GM11168 (cell line): Measurements from ENCODE around the gene STPG3.
"Not testable (repeated sequence)": the region's sequence is repeated elsewhere in the genome, so short reads cannot be mapped to it uniquely, and the experiment has no call there.

Experiments
- in situ Hi-C: fragments of 300-500 bp; cut with MboI; formaldehyde crosslinking; loops from one replicate; pipeline ENCODE4 v1.12.0; 2022; ENCODE audit warnings: low sequenced_read_pairs; ENCODE audit not compliant: unreplicated experiment

Gene STPG3

DNA sequence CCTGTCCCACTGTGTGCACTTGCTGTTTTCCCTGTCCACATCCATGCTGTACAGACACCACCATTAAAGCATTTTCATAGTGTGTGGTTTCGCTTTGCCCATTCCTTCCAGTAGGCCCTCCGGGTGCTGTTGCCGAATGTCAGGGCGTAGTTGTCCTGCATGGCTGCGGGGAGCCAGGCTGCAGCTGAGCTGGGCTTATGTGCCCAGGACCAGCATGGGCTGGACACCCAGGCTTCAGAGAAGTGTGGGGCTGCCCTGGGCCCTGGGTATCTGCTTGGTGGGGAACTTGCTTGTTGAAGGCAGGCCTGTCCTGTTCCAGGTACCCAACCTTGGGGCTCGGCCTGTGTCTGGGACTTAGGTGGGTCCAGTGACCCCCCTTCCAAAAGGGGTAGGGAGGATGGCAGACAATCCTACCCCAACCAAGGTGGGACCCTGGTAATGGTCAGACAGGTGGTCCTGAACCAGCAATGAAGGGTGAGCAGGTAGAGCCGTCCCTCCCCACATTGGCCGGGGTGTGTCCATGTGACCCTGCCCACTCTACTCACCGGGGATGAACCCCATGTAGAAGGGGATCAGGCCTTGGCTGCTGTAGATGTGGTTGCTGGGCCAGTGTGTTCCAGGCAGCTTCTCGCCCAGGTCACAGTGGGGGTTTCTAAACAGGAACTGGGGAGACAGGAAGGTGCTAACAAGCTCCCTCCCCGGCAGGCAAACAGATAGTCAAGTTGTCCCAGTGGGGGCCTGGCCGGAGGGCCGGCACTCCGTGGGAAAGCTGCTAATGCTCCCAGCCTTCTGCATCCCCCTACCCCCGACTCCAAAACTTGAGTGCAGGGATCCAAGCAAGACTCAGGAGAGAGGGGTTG lies 7.2 kb upstream of the STPG3 start:
- in situ Hi-C loops, result no loop called here

DNA sequence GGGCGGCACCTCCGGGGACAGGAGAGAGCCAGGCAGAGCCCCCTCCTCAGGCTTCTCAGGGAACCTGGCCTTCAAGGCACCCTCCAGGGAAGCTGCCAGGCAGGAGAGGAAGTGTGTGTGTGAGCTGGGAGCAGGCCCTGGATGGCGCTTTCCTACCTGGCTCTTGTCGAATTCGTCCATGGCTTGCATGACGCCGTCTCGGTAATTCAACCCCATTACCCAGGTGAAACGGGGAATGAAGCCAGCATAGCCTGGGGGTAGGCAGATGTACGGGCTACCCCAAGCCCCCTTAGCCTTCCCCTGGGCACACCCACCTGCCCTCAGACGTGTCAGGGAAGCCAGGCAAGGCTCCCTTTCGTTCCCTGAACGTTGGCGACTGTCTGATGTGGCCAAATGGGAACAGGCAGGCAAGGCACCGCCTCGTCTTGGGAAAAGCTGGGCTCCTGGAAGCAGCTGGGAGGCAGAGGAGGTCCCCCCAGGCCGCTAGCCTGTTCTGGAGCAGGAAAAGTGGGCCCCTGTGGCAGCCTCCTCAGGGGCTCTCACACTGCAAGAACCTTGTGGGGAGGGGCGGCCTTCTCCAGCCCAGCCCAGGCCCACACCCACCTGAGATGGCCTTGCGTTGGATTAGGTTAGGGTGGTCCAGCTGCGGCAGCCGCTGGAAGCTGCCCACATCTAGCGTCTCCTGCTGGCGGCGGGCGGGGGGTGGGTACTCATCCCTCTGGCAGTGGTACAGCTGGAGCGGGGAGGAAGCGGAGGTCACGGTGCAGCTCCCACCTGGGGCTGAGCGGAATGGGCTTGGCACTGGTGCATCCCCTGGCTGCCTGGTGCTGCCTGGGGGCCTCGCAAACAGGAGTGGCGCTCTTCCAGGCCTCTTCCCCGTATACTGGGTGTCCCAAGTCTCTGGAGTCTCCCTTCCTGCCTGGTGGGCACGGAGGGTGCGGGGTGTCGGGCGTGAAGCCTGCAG lies 6.3 kb upstream of the STPG3 start:
- in situ Hi-C loops, result no loop called here

DNA sequence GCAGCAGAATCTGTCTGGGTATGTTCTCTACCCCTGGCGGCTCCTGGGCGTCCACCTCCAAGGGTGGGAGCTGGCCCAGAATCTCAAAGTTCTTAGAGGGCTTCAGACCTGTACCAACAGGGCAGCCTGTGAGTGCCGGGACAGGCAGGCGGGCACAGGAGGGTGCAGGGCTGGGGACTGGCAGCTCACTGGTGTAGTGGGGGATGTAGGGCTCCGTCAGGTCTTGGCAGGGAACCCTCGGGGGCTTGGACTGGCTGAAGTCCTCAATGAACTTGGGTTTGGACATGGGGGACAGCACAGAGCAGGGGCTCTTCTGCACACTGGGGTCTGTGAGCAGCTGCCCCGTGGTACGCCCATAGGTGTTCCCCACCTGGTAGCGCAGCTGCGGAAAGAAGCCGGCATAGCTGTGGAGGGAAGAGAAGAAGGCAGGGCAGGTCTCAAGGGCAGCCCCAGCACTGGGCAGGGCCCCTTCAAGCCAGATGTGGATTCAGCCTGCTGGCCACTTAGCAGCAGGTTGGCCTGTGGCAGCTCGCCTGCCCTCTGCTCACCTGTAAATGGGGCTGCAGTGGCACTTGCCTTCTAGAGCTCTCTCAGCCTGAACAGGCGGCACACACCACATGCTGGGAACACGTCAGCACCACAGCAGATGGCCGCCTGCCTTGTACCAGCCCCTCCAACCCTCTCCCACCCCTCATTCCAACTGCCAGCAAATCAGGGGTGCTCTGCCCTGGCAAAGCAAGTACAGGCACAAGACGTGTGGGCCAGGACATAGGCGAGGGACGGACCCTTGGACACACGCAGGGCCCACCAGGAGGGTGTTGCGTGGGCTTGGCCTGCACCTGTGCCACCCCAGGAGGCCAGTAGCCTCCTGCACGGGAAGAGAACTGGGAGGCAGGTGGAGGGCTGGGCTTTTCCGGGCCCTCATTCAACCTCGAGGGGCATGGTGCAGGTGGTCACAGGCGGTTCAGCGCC lies 5.3 kb upstream of the STPG3 start:
- in situ Hi-C loops, result no loop called here

DNA sequence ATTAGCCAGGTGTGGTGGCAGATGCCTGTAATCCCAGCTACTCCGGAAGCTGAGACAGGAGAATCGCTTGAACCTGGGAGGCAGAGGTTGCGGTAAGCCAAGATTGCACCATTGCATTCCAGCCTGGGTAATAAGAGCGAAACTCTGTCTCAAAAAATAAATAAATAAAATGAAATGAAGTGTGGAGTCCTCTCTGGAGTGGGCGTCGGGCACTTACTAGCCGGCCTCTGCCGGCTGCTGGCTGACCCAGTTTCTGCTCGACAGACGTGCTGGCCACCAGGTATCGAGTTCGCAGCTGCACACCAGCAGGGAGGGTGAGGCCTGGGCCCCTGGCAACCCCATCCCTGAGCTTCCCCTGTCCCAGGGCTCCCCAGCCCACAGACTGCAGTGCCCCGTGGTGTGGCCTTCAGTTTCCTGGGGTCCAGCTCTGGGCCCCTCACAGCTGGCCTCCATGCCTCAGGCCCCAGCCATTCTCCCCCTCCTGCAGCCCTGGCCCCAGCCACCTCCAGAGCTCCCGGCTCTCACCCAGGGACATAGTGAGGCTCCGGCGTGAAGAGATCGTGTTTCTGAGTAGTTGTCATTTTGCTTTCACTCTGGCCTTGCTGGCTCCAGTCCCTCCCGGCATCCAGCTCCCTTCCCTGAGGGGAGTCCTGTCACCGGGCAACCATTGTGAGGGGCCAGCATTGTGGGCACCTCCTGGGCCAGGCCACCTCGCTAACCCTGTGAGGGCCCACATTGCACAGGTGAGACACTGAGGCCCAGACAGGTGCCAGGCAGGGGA lies 3.8 kb upstream of the STPG3 start:
- in situ Hi-C loops, result no loop called here

DNA sequence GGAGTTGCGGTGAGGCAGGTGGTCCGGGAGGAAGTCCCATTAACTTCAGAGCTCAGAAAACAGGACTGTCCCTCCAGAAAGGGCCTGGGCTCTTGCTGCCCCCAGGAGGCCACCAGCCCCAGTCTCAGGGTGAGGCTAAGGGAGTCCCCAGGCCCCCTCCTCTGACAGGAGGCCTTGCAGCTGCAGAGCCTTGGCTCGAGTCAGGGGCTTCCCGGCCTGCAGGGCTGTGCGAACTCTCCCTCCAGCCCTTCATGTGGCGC lies 3.2 kb upstream of the STPG3 start:
- in situ Hi-C loops, result no loop called here

DNA sequence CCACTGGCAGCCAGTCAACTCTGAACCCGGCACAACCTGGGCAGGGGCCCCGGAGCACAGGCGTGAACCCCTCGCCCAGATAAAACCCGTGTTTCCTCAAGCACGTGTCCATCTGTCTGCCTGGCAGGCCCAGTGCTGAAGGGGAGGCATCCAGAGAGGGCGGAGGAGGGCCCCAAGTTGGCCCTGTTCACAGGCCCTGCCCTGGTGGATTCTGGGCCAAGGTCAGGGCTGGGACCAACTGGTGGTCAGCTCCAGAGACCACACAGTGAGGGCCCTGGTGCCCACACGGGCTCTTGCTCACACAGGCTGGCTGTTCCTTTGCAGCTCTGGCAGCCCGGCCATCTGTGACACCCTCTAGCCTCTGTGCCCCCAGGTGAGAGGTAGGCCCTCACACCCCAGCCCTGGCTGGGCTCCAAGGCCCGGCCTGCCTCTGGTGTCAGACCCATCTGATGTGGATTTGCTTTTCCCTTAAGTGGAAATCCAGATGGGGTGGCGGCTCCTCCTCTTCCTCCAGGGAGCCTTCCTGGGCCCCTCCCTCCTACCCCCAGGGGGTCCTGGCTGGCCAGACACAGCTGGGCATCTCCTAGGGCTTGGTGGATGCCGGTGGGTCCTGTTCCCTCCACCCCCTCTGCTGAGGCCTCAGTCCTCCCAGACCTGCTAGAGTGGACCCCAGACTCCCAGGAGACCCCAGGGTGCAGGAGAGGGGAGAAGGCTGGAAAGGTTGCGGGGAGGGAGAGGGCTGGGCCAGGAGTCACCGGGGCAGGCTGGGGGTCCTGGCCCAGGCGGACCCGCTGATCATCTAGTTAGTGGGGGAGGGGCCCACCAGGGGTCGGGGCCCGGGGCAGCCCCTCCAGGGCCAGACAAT lies 525 bp upstream of the STPG3 start:
- in situ Hi-C loops, result no loop called here

DNA sequence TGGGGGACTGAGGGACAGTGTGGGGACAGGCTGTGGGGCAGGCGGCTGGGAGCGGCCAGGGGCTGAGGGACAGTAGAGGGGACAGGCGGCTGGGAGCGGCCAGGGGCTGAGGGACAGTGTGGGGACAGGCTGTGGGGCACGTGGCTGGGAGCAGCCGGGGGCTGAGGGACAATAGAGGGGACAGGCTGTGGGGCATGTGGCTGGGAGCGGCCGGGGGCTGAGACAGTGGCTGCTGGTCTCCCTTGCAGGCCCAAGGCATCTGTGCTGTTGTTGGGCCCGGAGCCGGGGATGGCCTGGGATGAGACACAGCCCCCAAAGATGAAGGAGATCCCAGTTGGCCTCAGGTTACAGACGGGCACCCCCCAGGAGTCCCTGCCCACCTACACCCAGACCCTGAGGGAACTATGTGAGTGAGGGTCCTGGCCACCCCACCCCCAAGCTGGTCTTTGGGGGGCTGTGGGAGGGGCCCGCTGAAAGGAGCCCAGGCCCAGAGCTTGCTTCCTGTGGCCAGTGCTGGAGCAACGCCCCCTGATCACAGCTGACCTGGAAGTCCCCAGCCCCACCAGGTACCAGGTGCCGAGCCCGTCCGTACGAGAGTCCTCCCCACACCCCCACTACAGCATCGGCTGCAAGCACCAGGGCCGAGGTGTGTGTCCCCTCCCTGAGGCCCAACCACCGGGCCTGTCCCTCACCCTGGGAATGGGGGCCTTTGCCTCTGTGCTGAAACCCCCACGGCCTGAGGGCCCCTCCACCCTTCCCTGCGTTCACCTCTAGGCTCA lies 593 bp downstream of the STPG3 start:
- in situ Hi-C loops, result no loop called here

DNA sequence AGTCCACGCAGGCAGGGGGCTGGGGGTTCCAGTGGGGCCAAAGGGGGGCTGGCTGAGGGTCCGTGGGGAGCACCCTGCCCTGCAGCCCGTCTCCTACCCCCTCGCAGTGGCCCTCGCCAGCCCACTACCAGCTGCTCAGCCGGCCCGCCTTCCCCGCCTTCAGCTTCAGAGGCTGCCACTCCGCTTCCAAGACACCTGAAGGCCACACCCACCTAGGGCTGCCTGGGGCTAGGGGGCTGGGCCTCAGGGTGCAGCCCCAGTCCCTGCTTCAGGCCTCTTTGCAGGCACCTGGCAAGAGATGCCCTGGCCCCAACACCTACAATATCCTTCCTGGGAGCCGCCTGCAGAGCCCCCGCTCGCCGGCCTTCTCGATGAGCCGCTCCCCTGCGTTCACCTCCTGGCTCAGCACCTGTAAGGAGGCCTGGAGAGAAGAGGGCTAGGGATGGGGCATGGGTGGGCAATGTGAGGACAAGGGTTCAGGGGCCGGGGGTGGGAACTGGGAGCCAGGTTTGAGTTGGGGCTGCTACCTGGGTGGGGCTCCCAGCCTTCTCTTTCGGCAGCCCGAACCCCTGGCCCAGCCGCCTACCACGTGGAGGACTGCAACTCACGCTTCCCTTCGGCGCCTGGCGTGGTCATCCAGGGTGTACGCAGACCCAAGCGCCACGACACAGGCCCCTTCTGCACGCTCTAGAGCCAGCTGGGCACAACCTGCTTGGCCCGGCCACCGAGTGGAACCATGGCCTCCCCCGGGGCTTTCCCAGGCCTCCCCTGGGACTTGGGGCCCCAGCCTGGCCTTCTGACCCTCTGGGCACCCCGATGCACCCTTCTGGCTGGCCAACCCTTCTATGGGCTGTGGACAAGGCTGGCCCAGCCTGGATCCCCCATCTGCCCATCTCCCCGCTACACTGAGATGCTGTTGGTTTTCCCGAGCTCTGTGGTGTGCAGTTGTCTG lies 1.7 kb downstream of the STPG3 start:
- in situ Hi-C loops, result no loop called here

DNA sequence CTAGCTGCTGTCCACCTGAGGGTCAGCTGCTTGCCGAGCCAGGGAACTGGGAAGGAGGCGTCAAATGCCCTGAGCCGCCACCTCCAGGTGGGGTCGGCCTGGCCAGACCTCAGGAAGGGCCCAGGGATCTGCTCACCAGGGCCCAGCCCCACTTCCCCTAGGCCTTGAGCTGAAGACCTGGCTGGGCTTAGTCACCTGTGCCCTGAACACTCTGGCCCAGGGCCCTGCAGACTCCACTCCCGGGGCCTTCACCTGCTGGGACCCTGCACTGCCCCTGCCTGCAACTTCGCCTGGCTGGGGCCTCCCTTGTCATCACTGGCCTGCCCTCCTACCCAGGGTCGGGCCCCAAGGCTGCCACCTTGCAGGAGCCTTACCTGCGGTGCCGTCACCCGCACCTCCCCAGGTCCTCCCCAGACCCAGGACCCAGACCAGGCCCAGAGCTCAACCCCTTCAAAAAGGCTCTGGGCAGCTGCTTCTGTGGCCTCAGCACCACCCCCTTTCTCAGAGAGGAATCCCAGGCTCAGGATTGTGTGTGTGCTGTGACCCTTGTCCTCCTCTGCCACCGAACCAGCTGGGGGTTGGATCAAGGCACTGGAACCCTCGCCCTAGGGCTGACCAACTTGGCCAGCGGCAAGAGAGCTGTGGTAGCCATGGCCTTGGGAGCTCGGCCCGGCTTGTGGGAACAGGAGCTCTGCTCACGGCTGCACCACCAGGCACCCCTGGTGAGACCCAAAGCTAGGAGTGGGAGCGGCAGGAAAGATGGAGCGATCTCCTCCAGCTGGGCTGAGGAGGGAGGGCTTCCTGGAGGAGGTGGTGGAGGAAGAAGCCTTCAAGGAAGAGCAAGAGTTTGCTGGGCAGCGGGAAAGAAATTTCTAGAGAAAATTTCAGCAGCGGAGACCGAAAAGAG lies 2.9 kb downstream of the STPG3 start:
- in situ Hi-C loops, result no loop called here

DNA sequence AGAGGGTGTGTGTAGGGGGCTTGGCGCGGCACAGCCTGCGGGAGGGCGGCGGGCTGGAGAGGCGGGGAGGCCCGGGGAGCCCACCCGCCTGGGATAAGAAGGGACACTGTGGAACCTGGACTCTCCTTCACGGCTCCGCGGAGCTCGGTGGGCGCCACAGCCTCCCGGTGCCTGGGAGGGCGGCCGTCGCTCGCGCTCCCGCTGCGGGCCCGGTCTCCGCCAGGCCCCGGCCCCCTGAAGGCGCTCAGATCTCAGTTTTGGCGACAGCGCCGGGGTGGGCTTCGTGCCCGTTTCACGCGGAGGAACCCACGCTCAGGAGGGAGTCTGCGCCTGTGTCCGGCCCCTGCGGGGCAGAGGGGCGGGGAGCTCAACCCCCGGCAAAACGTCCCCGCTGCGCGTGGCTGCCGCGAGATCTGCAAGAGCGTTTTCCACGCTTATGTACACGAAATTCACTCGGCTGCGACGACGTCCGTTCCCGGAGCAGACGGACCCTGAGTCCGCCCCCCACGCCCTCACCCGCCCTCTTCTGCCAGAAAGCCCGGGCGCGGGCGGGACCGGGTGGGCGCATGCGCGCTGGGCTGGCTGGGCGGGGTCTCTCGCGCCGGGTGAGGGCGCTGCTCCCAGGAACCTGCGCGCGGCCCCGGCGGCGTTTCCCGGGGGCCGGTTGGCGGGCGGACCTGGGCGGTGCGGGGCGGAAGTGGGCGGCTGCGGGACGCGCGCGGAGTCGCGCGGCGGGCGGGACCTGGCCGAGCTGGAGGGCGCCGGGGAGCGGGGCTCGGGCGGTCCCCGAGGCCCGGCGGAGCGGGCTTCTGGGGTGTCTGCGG lies 3.8 kb downstream of the STPG3 start, which contains the start of gene NELFB:
Gene NELFB, plus strand, starts transcription at position 704 of the 824 bp plus-strand sequence.
- in situ Hi-C loops, result no loop called here

DNA sequence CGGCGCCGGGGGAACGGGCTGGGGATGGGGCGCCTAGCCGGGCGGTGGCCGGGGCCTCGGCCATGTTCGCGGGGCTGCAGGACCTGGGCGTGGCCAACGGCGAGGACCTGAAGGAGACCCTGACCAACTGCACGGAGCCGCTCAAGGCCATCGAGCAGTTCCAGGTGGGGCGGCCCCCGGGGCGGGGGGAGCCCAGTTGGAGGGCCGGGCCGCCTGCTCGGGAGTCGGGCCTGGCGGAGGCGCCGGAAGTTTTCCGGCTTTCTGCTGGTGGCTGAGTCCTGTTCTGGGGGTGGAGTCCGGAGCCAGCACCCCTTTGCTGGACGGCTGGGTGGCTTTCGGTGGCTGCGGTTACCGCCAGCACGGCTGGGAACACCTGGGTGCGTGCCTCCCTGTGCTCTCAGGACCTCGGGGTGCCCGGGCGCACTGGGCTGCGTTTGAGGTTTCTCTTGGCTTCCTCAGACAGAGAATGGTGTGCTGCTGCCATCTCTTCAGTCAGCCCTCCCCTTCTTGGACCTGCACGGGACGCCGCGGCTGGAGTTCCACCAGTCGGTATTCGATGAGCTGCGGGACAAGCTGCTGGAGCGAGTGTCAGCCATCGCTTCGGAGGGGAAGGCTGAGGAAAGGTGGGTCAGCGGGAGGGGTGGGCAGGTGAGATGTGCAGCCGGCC lies 4.5 kb downstream of the STPG3 start:
- in situ Hi-C loops, result no loop called here

DNA sequence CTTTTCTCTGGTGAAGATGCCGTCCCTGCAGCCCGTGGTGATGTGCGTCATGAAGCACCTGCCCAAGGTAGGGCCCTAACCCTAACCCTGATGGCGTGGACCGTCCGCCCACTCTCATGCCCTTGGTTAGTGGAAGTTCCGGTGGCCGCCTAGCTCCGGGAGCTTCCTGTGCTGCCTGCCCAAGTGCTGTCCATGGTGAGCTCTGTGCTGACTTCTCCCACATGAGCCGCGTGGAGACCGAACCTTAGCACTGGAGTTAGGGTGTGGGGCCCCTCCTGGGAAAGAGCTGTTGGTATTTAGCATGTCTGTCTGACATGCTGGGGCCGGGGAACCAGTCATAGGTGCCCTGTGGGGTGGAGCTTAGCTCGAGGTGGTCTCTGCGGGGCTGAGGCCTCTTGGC lies 5.3 kb downstream of the STPG3 start:
- in situ Hi-C loops, result no loop called here

DNA sequence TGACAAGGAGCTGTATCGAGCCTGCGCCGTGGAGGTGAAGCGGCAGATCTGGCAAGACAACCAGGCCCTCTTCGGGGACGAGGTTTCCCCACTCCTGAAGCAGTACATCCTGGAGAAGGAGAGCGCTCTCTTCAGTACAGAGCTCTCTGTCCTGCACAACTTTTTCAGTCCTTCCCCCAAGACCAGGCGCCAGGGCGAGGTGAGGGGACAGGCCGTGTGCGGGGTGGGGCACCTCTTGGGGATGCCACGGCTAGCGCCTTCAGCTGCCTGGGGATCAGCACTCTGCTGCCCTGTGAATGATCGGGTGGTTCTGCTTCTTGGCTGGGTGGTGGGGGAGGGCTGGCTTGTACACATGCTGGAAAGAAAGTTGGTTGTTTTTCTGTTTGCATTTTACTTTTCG lies 5.8 kb downstream of the STPG3 start:
- in situ Hi-C loops, result no loop called here

DNA sequence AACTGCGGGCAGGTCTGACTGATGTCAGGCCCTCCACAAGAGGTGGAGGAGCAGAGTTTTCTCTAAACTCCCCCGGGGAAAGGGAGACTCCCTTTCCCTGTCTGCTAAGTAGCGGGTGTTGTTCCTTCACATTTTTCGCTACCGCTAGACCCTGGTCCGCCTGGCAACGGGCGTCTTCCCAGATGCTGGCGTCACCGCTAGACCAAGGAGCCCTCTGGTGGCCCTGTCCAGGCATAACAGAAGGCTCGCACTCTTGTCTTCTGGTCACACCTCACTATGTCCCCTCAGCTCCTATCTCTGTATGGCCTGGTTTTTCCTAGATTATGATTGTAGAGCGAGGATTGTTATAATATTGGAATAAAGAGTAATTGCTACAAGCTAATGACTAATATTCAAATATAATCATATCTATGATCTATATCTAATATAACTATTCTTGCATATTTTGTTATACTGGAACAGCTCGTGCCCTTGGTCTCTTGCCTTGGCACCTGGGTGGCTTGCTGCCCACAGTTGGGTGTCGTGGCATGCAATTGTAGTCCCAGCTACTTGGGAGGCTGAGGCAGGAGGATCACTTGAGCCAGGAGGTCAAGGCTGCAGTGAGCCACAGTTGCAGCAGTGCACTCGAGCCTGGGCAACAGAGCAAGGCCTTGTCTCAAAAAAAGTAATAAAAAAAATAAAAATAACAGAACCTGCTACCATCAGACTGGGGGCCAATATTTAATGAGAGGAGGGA lies 11.3 kb downstream of the STPG3 start:
- in situ Hi-C loops, result not testable (repeated sequence)
